GM19025 (cell line): ENCODE data around the gene DDX25.

Source experiments
- ATAC-seq: cut with Tn5 transposase; IDR thresholded peaks from one replicate; pipeline ENCODE4 v1.9.1; 2021; ENCODE audit warnings: mild to moderate bottlenecking, low read depth, moderate library complexity; ENCODE audit not compliant: unreplicated experiment

DDX25 gene

DNA sequence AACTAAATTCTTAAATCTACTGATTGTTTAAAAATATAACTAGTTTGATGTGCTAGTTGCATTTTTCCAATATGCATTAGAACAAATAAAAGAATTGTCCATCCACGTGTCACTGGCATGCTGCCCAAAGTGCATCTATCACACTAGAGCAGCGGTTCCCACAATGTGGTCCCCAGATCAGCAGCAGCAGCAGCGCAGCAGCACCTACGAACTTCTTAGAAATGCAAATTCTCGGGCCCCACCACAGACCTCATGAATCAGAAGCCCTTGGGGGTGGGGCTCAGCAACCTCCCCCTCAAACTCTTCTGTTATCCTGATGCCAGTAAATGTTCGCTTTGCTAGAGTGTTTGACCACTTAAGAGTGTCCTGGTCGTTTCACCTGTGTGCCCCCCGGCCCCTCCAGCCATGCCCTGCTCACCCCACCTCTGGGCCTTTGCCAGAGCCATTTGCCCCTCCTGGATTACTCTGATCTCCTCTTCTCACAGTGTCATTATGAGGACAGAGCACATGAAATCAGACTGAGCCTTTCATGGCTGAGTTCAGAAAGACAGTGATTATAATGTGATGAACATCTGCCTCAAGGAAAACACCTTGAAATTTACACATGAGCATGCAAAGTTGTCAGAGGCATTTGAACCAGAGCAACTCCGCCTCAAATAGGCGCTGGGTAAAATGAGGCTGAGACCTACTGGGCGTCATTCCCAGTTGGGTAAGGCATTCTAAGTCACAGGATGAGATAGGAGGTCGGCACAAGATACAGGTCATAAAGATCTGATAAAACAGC is 28.9 kb downstream of the DDX25 start:
- no peak for ATAC-seq

GRCh38 chr11:125934473-125934872 is 30.2 kb downstream of the DDX25 start:
- no peak for ATAC-seq

DNA sequence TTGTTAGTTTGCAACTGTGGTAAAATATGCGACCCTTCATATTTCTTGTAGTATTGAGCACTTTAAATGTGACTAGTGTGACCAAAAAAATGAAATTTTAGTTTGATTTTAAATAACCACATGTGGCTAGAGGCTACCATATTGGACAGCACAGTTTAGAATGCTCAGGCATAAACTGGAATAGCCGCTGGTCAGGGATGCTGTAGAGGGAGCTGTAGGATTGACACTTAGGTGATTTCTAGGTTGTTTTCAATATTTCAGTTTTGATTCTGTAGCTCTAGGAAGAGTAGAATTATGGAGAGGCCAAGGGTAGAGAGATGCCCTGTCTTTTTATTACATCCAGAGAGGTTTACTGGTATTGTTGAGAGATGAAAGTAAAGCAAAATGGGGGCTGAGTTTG is 30.7 kb downstream of the DDX25 start:
- no peak for ATAC-seq

DNA sequence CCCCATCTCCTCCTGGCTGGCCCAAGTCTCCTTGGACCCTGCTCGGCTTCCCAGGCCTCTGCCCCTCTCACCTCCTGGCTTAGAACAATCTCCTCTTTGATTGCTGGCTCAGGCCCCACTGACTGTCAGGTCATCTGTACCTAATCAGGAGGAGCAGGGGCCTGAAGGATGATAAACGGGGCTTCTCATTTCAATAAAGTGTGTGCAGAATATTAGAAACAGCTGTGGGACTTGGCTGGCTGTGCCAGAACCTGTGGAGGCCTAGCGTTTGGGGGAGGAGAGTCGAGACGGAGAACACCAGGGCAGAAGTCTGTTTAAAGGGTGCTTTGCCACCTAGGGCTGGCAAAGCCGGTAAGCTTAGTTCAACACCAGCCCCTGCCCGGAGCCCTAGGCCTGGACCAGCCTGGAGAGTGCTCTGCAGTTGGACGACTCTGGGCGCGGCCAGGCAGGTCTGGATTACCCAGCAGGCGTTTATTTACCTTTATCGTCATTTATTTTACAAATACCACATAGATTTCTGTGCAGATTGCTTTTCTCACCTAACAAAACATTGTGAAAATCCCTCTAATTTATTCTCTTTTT is 31.4 kb downstream of the DDX25 start:
- no peak for ATAC-seq

DNA sequence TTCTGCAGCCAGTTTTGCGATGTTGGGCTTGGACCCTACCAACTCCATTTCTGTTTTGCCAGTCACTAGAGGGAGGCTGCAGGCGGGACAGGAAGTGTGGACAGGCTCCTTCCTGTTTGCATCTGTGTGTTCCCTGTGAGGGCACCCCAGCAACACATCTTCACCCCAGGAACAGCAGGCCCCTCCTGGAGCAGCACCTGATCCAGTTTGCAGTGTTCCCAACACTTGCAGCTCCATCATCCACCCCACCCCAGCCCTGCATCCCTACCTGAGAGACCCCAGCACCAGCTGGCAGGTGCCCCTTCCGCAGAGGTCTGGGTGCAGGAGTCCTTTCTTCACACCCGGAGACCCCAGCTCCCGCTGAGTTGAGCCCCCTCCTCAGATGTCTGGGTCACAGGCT is 34.1 kb downstream of the DDX25 start:
- ATAC-seq = no peak

DNA sequence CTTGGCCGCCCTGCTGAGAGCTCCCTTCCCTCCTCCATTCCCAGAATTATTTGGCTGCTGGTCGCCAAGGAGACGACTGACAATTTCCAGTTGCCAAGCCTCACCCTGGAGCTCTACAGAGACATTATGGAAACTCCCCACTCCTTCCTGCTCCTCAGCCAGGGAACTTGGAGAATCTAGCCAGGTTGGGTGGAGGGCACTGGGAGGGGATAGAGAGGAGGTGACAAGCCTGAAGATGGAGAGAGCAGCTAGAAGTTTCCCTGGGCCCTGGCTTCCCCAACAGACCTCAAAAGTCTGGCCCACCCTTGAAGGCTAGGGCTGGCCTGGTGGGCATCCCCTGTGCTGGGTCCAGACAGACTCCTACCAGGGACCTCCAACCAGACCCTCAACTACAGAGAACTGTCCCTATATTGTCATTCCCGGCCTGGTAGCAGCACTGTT is 34.8 kb downstream of the DDX25 start:
- ATAC-seq = no peak

GRCh38 chr11:125940145-125940544 is 35.8 kb downstream of the DDX25 start:
- no peak for ATAC-seq

DNA sequence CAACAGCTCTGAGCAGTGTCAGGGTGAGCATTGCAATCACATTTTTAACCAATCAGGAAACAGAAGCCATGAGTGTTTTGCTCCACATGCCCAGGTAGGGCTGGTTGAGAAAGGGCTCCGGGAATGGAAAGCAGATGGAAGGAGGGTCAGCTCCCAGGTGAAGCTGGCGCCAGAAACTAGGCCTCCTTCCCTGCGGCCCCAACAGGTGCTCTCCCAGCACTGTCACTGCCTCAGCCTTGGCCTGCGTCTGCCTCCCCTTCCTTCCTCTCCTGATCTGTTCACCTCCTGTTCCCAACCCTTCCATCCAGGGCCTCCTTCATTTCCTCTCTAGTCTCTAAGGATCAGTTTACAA is 36.9 kb downstream of the DDX25 start:
- no peak for ATAC-seq

- ATAC-seq = no peak
These were observed 37.6 kb downstream of the DDX25 start for GRCh38 chr11:125941619-125942611.

DNA sequence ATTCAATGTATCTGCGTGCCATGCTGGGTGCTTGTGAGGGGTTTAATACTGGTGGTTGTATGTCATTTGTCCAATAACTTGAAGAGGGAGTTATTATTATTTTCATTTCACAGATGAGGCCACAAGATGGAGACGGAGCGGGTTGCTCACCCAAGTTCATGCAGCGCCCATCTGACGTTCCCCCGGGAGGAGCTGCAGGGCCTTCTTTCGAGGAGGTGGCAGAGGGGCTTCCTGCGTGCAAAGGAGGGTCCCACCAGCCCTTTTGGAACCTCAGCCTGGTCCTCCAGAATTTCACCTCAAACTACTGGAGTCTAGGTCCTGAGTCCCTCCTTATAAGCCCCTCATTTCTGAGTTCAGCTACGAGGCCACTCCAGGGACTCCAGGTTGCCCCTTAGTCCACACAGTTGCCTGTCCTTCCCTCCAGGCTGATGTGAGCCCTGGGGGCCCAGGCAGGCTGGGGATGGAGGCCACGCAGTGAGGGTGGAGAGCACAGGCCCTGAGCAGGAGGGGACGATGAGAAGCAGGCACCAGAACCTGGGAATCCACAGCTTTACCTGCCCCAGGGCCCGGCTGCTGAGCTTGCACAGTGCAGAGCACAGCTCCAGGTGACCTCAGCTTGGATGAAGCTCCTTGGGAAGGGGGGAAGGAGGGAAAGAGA is 38.6 kb downstream of the DDX25 start:
- ATAC-seq = no peak

- no peak for ATAC-seq
These were observed 39.5 kb downstream of the DDX25 start for GRCh38 chr11:125943661-125944349.

DNA sequence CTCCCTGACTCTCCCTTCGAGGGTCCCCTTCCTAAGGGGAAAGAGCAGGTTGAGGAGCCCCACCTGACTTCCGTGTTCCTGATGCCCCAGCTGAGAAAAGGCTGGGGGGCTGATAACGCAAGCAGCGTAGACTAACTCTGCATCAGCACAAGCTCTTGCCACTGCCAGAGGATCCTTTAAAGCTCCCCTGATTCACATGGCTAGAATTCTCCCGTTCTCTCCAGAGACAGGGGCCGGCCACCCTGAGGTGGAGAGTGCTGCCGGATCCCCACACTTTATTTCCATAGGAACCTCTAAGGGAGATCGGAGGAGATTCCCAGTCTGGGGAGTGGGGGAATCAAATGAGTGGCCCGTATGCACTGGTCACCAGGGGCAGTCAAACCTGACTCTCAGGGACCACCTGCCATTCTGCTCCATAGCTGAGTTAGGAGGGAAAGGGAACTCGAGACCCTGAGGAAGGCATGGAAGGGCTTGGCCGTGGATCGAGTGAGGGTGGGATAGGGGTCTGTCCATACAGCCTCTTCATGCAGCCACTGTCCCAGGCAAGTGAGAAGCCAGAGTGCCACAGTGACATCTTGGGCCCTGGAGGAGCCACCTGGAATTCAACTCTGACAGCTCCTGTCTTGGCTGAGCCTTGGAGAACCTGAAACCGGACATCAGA is 40.2 kb downstream of the DDX25 start:
- no peak for ATAC-seq

DNA sequence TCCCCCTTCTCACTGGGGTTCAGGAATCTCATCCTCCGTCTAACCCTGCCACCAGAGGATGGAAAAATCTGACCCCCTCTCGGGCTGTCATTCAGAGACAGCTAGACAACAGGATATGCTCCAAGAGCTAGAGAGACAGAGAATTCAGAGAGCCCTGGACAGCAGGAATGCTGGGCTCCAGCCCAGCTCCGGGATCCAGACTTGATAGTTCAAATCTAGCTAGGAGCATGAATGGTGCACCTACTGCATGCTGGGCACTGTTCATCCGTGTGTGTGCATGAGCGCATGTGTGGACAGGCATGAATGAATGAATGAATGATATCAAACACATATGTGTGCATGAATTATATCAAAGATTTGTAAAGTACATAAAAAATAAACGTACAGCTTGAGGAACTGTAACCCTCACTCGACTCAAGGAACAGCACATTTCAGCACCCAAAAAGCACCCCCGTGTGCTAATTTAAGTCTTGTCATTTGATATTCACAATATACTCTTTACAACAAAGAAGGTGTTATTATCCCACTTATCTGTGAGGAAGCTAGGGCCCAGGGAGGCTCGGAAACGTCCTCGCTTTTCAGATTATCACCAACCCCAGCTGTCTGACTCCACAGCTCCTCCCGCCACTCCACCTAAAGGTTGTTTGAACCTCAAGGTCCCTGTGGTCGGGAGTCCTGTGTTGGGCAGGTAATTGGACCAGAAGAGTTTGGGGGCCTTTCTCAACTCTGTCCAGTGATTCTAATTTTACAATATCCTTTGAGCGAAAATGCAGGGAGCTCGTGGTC is 40.9 kb downstream of the DDX25 start:
- ATAC-seq = no peak

DNA sequence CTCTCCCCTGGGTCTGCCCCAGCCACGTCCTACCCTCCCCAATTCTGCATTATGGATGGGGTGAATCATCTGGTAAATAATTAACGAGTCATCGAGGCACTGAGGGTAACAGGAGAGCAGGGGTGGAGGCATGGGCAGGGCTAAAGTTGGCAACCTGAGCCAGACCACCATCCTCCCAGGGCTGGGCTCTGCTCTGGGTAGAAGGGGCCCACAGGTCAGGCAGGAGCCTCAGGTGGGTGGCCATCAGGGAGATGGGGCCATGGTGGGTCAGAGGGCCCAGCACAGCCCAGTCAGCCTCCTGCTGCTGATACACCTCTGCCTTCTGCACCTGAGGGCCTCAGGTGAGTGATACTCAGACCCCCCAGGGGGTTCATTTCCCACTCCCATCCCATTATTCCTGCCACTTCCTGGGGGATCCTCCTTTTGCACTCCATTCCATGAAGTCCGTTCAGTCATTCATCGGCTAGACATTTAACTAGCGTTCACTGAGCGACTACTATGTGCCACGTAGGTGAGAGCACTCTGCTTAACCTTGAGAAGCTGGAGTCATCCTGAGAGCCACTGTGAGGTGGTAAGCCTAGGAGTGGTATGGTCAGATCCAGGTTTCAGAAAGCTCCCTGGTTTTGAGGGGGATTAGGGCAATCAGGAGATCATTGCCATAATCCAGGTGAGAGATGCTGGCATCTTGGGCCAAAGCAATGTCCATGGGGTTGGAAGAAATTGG is 41.7 kb downstream of the DDX25 start, which contains the start of gene VSIG10L2:
Gene VSIG10L2, plus strand, starts transcription at position 248 of the 724 bp plus-strand sequence. Its CDS starts 12 bp downstream, at position 260.
- no peak for ATAC-seq

- no peak for ATAC-seq
These were observed 42.6 kb downstream of the DDX25 start for GRCh38 chr11:125946712-125947418.

- ATAC-seq = no peak
These were observed 43.3 kb downstream of the DDX25 start for GRCh38 chr11:125947419-125948277.
